ENCODE data around the gene AAK1.
"Not testable (repeated sequence)": the region's sequence is repeated elsewhere in the genome, so short reads cannot be mapped to it uniquely, and the experiment has no call there.

Gene AAK1

DNA sequence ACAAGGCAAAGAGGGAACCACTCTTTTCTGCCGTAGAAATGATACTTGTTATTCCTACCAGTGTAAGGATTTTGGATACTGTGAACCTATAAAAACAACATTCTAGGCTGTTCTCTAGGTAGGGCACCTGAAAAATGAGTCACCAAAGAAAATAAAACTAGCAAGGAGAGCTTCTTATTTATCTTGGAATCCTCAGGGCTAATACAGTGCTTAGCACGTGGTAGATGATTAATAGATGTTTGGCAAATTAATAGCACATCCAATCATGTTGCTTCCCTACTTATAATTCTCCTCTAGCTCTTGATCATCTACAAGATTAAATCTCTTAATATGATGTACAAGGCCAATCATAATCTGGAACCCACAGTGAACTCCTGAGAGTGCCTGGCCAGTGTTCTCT is 73.1 kb downstream of the AAK1 start:
- no peak overlapping the region for H3K4me3 Mint-ChIP-seq
- peaks cover 3% of the 10 kb centered on the region for H3K36me3 Mint-ChIP-seq (ENCODE audit: low read depth)
- H3K9me3 Mint-ChIP-seq, result no peaks in the 10 kb centered on the region
- no peaks in the 10 kb centered on the region for H3K27me3 Mint-ChIP-seq
- peak overlapping the region; percentile 83 for H3K27ac Mint-ChIP-seq
- H3K4me1 Mint-ChIP-seq (ENCODE audit: low read depth), result peaks cover 81% of the 10 kb centered on the region

DNA sequence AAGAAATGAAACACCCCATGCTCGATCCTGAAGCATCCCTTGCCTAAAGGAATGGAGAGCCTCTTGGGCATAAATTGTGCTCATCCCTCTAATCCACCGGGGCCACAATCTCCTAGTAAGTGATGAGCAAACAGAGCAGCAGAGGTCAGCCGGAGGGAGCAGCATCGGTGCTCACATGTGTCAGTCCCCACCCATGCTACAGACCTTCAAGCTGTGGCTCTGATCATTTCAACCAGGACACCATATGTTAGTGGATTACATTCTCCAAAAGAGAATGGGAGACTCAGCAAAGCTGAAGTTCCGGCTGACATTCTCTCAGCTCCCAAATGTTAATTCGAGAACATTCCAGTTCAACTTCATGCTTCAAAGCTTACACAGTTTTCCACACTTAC is 75.6 kb downstream of the AAK1 start:
- Mint-ChIP-seq H3K36me3 (ENCODE audit: low read depth) (peaks cover 3% of the 10 kb centered on the region), H3K27ac (peak overlapping the region; percentile 57), H3K4me1 (ENCODE audit: low read depth) (peaks cover 91% of the 10 kb centered on the region), H3K27me3 (no peaks in the 10 kb centered on the region), H3K9me3 (no peaks in the 10 kb centered on the region), H3K4me3 (no peak overlapping the region)

DNA sequence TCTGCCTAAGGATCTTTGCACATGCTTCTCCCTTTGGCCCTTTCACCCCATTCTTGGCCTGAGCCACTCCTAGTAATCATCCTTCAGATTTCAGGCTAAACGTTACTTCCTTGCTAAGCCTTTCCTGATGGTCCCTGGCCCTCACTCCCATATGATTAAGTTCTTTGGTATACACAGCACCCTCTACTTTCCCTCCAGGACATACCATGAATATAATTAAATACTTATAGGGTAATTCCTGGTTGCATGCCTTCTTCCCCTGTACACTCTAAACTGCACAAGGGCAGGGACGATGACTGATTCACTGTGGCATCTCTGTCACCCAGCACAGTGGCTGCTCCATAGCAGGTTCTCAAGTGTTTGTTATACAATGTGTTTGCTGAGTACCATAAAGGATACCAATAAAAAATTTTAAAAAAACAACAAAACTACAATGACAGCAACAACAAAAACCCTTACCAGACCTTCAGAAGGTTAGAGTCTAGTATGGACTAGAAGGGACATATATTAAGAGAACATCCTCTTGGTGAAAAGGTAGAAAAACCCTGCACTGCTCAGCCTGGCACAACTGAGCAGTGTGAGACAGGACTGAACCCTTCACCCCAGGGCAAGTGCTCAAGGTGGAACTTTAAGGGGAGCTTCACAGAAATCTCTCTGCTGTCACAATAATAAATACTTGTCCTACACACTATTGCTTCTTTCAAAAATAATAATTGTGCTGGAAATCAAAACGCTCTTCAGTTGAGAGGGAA is 76.2 kb downstream of the AAK1 start:
- H3K4me3 Mint-ChIP-seq, result no peak overlapping the region
- H3K27ac Mint-ChIP-seq, result peak overlapping the region; percentile 57
- H3K9me3 Mint-ChIP-seq, result no peaks in the 10 kb centered on the region
- no peaks in the 10 kb centered on the region for H3K36me3 Mint-ChIP-seq (ENCODE audit: low read depth)
- no peaks in the 10 kb centered on the region for H3K27me3 Mint-ChIP-seq
- H3K4me1 Mint-ChIP-seq (ENCODE audit: low read depth), result peaks cover 88% of the 10 kb centered on the region

DNA sequence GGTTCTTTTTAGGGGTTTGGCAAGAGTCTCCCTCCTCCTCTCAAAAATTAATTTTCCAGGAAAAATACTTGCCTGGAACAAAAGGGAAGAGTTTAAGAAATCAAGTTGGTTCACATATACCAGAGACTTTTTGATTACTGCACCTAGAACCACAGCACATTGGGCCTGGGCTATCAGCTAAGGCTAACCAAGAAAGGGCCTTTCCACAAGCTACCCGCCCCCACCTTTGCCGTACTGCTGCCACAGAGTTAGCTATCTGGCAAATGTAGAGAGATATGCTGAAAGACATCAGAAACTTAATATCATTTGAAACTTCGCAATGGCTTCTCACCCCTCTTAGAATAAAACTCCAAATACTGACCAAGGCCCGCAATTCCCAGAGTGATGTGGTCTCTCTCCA is 76.9 kb downstream of the AAK1 start:
- Mint-ChIP-seq H3K4me3 (no peak overlapping the region), H3K36me3 (ENCODE audit: low read depth) (no peaks in the 10 kb centered on the region), H3K27ac (peak overlapping the region; percentile 42), H3K27me3 (no peaks in the 10 kb centered on the region), H3K4me1 (ENCODE audit: low read depth) (peaks cover 91% of the 10 kb centered on the region), H3K9me3 (no peaks in the 10 kb centered on the region)

DNA sequence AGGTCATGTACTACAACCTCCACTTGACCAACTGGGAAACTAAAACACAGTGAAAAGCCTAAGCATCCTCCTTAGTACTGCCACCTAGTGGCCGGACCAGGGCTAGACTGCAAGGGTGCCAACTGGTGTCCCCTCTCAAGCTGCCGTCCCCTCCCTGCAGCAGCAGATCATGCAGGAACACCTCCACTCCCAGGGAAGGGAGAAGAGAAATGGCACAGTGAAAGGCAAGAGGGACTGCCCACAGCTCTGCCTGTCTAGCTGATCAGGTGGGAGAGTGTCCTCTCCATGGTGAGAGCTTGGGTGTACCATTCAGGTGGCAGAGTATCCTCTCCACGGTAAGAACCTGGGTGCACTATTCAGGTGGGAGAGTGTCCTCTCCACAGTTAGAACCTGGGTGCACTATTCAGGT is 78.1 kb downstream of the AAK1 start:
- peaks cover 91% of the 10 kb centered on the region for H3K4me1 Mint-ChIP-seq (ENCODE audit: low read depth)
- H3K9me3 Mint-ChIP-seq, result no peaks in the 10 kb centered on the region
- no peaks in the 10 kb centered on the region for H3K27me3 Mint-ChIP-seq
- H3K4me3 Mint-ChIP-seq, result no peak overlapping the region
- H3K27ac Mint-ChIP-seq, result peak overlapping the region; percentile 23
- no peaks in the 10 kb centered on the region for H3K36me3 Mint-ChIP-seq (ENCODE audit: low read depth)

DNA sequence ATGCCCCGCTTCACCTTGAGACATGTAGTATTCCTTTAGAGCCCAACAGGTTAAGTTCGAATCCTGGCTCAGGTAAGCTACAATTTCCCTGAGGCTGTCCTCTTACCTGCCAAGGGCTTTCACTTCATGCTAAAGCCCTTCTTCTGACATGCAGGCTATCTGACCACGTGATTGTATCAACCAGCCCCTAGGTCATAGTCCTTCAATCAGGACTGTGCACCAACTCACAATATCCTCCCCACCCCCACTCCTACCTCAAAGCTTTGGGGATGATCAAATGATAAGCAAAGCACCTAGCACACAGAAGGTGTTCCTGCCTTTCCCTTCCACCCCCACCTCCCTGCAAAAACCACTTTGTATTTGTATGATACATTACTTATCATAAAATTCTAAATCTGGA is 78.9 kb downstream of the AAK1 start:
- Mint-ChIP-seq H3K9me3 (no peaks in the 10 kb centered on the region), H3K4me3 (no peak overlapping the region), H3K27me3 (no peaks in the 10 kb centered on the region), H3K4me1 (ENCODE audit: low read depth) (peaks cover 91% of the 10 kb centered on the region), H3K27ac (peak overlapping the region; percentile 24), H3K36me3 (ENCODE audit: low read depth) (no peaks in the 10 kb centered on the region)

DNA sequence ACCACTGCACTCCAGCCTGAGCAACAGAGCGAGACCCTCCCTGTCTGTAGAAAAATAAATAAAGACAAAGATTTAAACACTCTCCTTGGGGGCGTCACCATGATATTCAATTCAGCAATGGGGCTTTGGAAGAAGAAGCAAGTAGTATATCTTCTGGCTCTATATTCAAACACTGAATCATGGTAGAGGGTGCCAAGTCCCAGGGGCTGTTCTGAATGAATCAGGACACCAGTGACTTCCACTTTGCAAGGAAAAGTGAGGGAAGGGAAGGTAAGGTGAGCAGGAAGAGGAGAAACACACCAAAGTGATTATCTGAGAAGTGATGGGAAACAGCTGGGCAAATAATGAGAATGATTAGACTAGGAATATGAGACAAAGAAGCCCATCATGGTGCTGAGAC is 80.5 kb downstream of the AAK1 start:
- Mint-ChIP-seq H3K36me3 (ENCODE audit: low read depth) (no peaks in the 10 kb centered on the region), H3K4me3 (no peak overlapping the region), H3K27ac (no peak overlapping the region), H3K27me3 (no peaks in the 10 kb centered on the region), H3K4me1 (ENCODE audit: low read depth) (peaks cover 84% of the 10 kb centered on the region), H3K9me3 (no peaks in the 10 kb centered on the region)

DNA sequence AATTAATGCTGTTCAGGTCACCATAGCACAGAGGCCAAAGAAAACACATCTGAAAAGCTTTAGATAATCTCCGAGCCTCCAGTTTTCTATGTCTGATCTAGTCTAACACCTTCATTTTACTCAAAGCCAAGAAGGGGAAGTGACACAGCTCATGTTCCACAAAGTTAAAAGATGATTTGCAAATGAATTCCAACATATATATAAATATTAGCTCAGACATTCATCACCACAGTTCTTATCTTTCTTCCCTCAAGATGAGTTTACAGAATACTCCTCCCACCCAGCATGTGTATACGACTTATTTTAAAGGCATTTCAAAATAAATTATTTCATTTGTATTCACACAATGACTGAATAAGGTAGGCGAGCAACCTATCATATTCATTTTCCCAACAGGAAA is 82.4 kb downstream of the AAK1 start:
- Mint-ChIP-seq H3K36me3 (ENCODE audit: low read depth) (peaks cover 3% of the 10 kb centered on the region), H3K4me3 (no peak overlapping the region), H3K27ac (no peak overlapping the region), H3K27me3 (no peaks in the 10 kb centered on the region), H3K9me3 (no peaks in the 10 kb centered on the region), H3K4me1 (ENCODE audit: low read depth) (peaks cover 81% of the 10 kb centered on the region)

DNA sequence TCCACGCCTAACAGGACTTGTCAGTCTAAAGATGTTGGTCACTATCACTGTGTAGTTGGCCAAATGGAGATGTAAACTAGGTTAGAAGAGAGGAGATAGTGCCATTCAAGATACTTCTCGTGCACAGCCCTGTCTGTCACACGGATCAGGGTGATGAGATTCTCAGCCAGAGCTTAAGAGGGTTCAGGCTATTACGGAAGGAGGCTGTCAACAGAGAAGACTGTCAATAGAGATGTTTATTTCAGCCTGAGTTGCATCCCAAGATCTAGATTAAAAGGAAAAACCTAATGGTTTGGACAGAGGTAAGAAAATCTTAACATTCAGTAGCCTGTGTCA is 83.4 kb downstream of the AAK1 start:
- peak overlapping the region; percentile 33 for H3K27ac Mint-ChIP-seq
- peaks cover 9% of the 10 kb centered on the region for H3K36me3 Mint-ChIP-seq (ENCODE audit: low read depth)
- no peaks in the 10 kb centered on the region for H3K9me3 Mint-ChIP-seq
- H3K4me3 Mint-ChIP-seq, result no peak overlapping the region
- H3K4me1 Mint-ChIP-seq (ENCODE audit: low read depth), result peaks cover 81% of the 10 kb centered on the region
- no peaks in the 10 kb centered on the region for H3K27me3 Mint-ChIP-seq

DNA sequence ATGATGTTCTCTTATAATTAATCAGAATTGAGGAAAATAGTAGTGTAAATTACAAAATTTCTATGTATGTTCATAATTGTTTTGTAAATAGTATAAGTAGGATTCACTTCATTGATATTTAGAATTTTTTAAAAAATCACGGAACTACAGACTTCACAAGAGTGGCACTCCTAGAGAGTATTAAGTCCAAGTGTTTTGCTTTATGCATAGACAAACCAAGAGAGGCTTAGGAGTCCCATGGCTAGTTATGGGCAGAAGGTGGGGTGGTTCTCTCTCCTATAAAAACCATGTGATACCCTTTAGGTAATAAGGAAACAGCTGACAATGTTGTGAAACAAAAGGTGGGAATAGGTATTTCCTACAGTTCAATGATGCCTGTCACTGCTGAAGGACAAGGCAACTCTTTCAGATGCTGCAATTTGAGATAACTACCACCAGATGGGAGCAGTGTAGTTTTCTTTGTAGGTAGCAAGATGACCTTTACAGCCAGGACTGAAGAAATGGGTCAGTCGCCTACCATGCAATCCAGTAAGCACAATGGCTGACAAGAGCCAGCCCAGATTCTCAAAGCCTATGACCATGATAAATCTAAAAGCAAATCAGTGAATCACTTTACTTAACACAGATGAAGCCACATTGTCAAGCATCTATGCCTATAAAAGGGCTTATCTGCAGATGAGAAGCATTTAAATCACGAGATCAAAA is 83.9 kb downstream of the AAK1 start:
- Mint-ChIP-seq H3K4me3 (no peak overlapping the region), H3K27ac (peak overlapping the region; percentile 33), H3K27me3 (no peaks in the 10 kb centered on the region), H3K36me3 (ENCODE audit: low read depth) (peaks cover 14% of the 10 kb centered on the region), H3K4me1 (ENCODE audit: low read depth) (peaks cover 81% of the 10 kb centered on the region), H3K9me3 (no peaks in the 10 kb centered on the region)

DNA sequence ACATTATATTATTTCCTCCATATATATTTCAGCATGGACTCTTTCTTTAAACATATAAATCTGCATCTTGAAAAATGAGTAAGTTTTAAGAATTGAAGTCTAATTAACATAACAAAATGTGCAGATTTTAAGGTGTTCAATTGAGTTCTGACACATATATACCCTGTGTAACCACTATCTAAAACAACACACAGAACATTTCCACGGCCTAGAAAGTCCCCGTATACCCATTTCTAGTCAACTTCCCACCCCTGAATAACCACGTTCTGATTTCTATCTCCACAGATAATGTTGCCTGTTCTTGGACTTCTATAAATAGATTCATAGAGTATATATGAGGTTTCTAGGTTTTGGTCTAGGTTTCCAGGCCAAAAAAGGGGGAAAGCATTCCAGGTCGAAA is 87.5 kb downstream of the AAK1 start:
- no peak overlapping the region for H3K4me3 Mint-ChIP-seq
- peak overlapping the region; percentile 46 for H3K27ac Mint-ChIP-seq
- peaks cover 66% of the 10 kb centered on the region for H3K4me1 Mint-ChIP-seq (ENCODE audit: low read depth)
- H3K27me3 Mint-ChIP-seq, result no peaks in the 10 kb centered on the region
- no peaks in the 10 kb centered on the region for H3K9me3 Mint-ChIP-seq
- peaks cover 42% of the 10 kb centered on the region for H3K36me3 Mint-ChIP-seq (ENCODE audit: low read depth)

DNA sequence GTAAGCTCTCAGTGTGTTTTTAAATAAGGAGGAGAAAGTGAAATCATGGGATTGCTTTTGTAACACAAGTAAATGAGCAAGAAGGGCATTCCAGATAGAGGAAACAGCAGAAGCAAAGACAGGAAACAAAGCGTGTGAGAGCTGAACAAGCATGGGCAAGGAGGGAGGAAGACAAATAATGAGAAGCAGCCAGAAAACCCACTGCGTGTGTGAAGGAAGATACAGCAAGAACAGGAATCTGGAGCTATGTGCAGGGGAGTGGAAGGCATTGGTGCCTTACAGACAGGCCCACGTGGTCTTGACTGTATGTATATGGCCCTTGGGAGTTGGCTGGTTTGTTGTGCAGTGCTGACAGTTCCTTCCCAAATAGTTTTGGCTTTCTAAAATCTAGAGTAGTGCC is 88.6 kb downstream of the AAK1 start:
- Mint-ChIP-seq H3K4me1 (ENCODE audit: low read depth) (peaks cover 64% of the 10 kb centered on the region), H3K9me3 (no peaks in the 10 kb centered on the region), H3K36me3 (ENCODE audit: low read depth) (peaks cover 44% of the 10 kb centered on the region), H3K27me3 (no peaks in the 10 kb centered on the region), H3K4me3 (peak overlapping the region; percentile 8), H3K27ac (peak overlapping the region; percentile 72)

DNA sequence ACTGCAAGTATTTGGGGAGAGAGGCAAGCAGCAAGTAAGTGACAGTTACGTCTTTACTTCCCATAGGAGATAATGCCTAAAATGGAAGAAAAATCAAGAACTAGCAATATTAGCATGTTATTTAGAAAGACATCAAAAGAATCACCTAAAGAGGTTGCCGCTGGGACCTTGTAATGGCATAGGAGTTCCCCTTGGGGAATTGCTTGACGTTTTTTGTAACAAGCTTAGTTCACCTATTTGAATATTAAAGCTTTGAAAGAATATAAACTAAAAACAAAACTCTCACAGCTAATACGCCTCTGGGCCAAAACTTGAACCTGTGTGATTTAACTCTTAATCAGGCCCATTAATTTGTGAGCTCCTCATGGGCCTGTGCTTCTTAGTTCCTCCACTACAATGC is 89.0 kb downstream of the AAK1 start:
- H3K9me3 Mint-ChIP-seq, result no peaks in the 10 kb centered on the region
- peaks cover 46% of the 10 kb centered on the region for H3K36me3 Mint-ChIP-seq (ENCODE audit: low read depth)
- H3K4me3 Mint-ChIP-seq, result peak overlapping the region; percentile 8
- H3K4me1 Mint-ChIP-seq (ENCODE audit: low read depth), result peaks cover 64% of the 10 kb centered on the region
- no peaks in the 10 kb centered on the region for H3K27me3 Mint-ChIP-seq
- H3K27ac Mint-ChIP-seq, result peak overlapping the region; percentile 72

DNA sequence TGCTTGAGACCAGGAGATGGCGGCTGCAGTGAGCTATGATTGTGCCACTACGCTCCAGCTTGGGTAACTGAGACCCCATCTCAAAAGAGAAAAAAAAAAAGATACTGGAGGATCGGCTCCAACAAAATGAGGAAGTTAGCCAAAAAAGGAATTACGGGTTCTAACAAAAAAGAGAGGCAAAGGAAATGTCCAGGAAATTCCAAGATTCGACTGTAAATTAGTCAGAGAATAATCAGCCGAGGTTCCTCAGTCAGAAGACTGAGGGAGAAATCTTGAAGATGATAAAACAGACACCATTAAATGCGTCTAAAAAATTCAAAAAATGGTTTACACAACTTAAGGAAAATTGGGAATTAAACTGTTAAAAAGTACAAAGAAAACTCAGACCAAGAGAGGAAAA is 89.5 kb downstream of the AAK1 start:
- Mint-ChIP-seq H3K27ac (no peak overlapping the region), H3K9me3 (no peaks in the 10 kb centered on the region), H3K27me3 (no peaks in the 10 kb centered on the region), H3K4me3 (no peak overlapping the region), H3K36me3 (ENCODE audit: low read depth) (peaks cover 49% of the 10 kb centered on the region), H3K4me1 (ENCODE audit: low read depth) (peaks cover 62% of the 10 kb centered on the region)

DNA sequence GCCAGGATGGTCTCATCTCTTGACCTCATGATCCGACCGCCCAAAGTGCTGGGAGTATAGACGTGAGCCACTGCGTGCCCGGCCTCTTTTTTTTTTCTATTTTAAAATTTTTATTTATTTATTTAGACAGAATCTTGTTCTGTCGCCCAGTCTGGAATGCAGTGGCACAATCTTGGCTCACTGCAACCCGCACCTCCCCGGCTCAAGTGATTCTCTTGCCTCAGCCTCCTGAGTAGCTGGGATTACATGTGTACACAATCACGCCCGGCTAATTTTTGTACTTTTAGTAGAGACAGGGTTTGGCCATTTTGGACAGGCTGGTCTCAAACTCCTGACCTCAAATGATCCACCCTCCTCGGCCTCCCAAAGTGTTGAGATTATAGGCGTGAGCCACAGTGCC is 93.0 kb downstream of the AAK1 start:
- not testable (repeated sequence) for H3K27ac Mint-ChIP-seq, H3K4me3 Mint-ChIP-seq, H3K9me3 Mint-ChIP-seq, H3K27me3 Mint-ChIP-seq
- peaks cover 59% of the 10 kb centered on the region for H3K4me1 Mint-ChIP-seq (ENCODE audit: low read depth)
- H3K36me3 Mint-ChIP-seq (ENCODE audit: low read depth), result peaks cover 66% of the 10 kb centered on the region

DNA sequence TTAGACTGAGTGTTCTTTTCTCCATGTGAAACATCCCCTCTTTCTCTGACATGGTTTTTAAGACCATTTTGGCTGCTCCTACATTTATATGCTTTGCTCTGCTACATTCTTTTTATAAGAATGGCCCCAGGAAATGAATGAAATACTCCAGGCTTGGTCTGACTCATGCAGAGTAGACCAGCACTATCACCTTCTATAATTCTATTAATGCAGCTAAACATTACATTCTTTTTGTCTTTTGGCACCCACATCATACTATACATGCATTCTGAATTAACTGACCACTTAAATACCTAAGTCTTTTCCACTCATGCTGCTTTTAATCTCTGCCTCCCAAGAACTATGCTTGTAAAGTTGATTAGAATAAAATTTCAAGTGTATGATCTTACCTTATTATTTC is 94.1 kb downstream of the AAK1 start:
- Mint-ChIP-seq H3K27me3 (no peaks in the 10 kb centered on the region), H3K9me3 (peaks cover 5% of the 10 kb centered on the region), H3K36me3 (ENCODE audit: low read depth) (peaks cover 61% of the 10 kb centered on the region), H3K4me1 (ENCODE audit: low read depth) (peaks cover 52% of the 10 kb centered on the region), H3K27ac (no peak overlapping the region), H3K4me3 (no peak overlapping the region)

All from stimulated activated naive CD8-positive, alpha-beta T cell treated with anti-CD3 and anti-CD28 coated beads, Interleukin-15, Interleukin-2, amounts not matched to agents 100 ng/mL and 50 ng/mL, for 24 hours (primary cell).